Upper lobe of left lung (tissue), 6 donors: Measurements from ENCODE around the gene BROX. TPM values are rescaled to one million over a fixed set of nuclear protein-coding genes. Genes with fewer than 3 reads are reported as not detected.

Experiments used
- ATAC-seq, 2 donors: fragments of 200-7000 bp; cut with Tn5 transposase; one replicate each; pipeline ENCODE4 v1.9.1; 2022; ENCODE audit warnings: mild to moderate bottlenecking in 2 of 2, moderate library complexity in 2 of 2; ENCODE audit not compliant: low FRiP score in 2 of 2
- DNase-seq, 2 donors: peaks; one replicate each; pipeline ENCODE4 v3.0.0-alpha.2; 2019 to 2020
- H3K27ac ChIP-seq, 4 donors: fragments of 200-600 bp; sonication (generic); one replicate each; pipeline ENCODE4 v1.5.1; 2016 to 2019
- H3K27me3 ChIP-seq, 4 donors: fragments of 200-600 bp; sonication (generic); one replicate each; pipeline ENCODE4 v1.5.1; 2017 to 2019
- H3K36me3 ChIP-seq, 4 donors: fragments of 200-600 bp; sonication (generic); one replicate each; pipeline ENCODE4 v1.5.1; 2016 to 2019
- H3K4me1 ChIP-seq, 4 donors: fragments of 200-600 bp; sonication (generic); one replicate each; pipeline ENCODE4 v1.5.1; 2018 to 2019
- H3K4me3 ChIP-seq, 4 donors: fragments of 200-600 bp; sonication (generic); one replicate each; pipeline ENCODE4 v1.5.1; 2017 to 2019; ENCODE audit warnings: mild to moderate bottlenecking in 2 of 4, moderate library complexity in 1 of 4
- H3K9me3 ChIP-seq, 4 donors: fragments of 200-600 bp; sonication (generic); one replicate each; pipeline ENCODE4 v1.5.1; 2018 to 2019
- CTCF ChIP-seq, 6 experiments: fragments of 450-650 bp in 4 of 6; fragments of 200-600 bp in 2 of 6; sonication (generic) in 2 of 6; IDR thresholded peaks; one replicate each; pipeline ENCODE4 v1.5.1; 2016 to 2019; ENCODE audit warnings: antibody characterized with exemption in 6 of 6
- EP300 ChIP-seq, 4 donors: sonication (generic); formaldehyde crosslinking; IDR thresholded peaks; one replicate each; pipeline ENCODE4 v1.5.1; 2017; ENCODE audit warnings: antibody characterized with exemption in 4 of 4, control low read depth in 2 of 4
- POLR2A ChIP-seq, 4 donors: fragments of 450-650 bp; IDR thresholded peaks; one replicate each; pipeline ENCODE4 v1.5.1; 2016 to 2017; ENCODE audit warnings: antibody characterized with exemption in 4 of 4, mild to moderate bottlenecking in 2 of 4
- POLR2AphosphoS5 ChIP-seq, 2 donors: sonication (generic); formaldehyde crosslinking; IDR thresholded peaks; one replicate each; pipeline ENCODE4 v1.5.1; 2017; ENCODE audit warnings: antibody characterized with exemption in 2 of 2
- WGBS, 2 donors: methylation state at CpG; one replicate each; pipeline ENCODE4 v1.1.5; 2017 to 2018; 5-methylcytosine and 5-hydroxymethylcytosine counted together
- total RNA-seq, 6 donors: library from RNA; depleted of rRNA in 4 of 6; stranded (reverse); fragments of >200 nt in 4 of 6; gene quantifications; one replicate each; pipeline versions ENCODE4 v1.1.0 to v1.2.1, GENCODE V29; 2016 to 2021
- donor health status: DM: no; HTN: no; CAD: no; lungs with moderate emphysema.
- donor health status: DM: no; HTN: yes; CAD: no; lungs with severe emphysema.

Gene BROX
- total RNA-seq, 6 donors from 2014 or later, result 21.0 to 74.0 (median 41.2) TPM

DNA sequence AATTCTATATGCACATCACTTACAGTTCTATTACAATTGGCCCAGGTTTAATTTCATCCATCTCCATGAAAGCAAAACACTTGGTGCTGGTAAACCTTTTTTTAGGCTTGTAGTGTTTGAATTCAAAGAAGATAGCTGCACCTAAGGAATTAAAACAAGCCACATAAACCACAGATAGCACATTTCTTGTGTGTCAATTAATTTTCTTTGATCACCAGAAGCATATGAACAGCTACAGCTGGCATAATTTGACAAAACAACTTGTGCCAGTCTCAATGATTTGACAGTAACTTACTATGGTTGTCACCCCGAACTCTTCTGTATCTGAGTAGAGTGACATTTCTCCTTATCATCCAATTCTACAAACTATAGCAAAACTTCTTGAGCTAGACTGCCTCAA, 42.3 kb upstream of the BROX start:
- H3K36me3 ChIP-seq, result peaks cover 24 to 76% (median 43%) of the 10 kb centered on the region in 4 donors
- H3K27me3 ChIP-seq, result no peaks in the 10 kb centered on the region
- H3K27ac ChIP-seq, result no peak overlapping the region
- no peak overlapping the region for H3K4me3 ChIP-seq
- no peaks in the 10 kb centered on the region for H3K4me1 ChIP-seq
- H3K9me3 ChIP-seq, result no peaks in the 10 kb centered on the region
- 84 to 100% methylated on average over 1 of the region's 1 CpG for WGBS, 2 donors
- DNase-seq (no peak), ATAC-seq (no peak)
- TF ChIP-seq EP300 (IDR thresholded peaks at IDR 0.05), result no peak
- TF ChIP-seq POLR2AphosphoS5 (IDR thresholded peaks at IDR 0.05), result no peak
- no peak for TF ChIP-seq POLR2A (IDR thresholded peaks at IDR 0.05)
- TF ChIP-seq CTCF (IDR thresholded peaks at IDR 0.05), result no peak

GRCh38 chr1:222680080-222680479, 32.3 kb upstream of the BROX start:
- TF ChIP-seq POLR2A (IDR thresholded peaks at IDR 0.05), result no peak
- TF ChIP-seq POLR2AphosphoS5 (IDR thresholded peaks at IDR 0.05), result no peak
- TF ChIP-seq CTCF (IDR thresholded peaks at IDR 0.05), result no peak
- no peak for TF ChIP-seq EP300 (IDR thresholded peaks at IDR 0.05)
- DNase-seq (no peak), ATAC-seq (no peak)
- H3K4me1 ChIP-seq, result no peaks in the 10 kb centered on the region
- H3K36me3 ChIP-seq, result peaks cover 2 to 42% (median 17%) of the 10 kb centered on the region in 4 donors
- H3K4me3 ChIP-seq, result no peak overlapping the region
- H3K27ac ChIP-seq, result no peak overlapping the region
- no peaks in the 10 kb centered on the region for H3K9me3 ChIP-seq
- WGBS, 2 donors, result 88 to 100% methylated on average over 1 of the region's 1 CpG
- no peaks in the 10 kb centered on the region for H3K27me3 ChIP-seq

- no peaks in the 10 kb centered on the region for H3K4me1 ChIP-seq
- H3K27ac ChIP-seq, result no peak overlapping the region
- peaks cover 8 to 42% (median 11%) of the 10 kb centered on the region in 4 donors for H3K36me3 ChIP-seq
- 92 to 96% methylated on average over 1 of the region's 1 CpG for WGBS, 2 donors
- TF ChIP-seq EP300 (IDR thresholded peaks at IDR 0.05), result no peak
- no peak for TF ChIP-seq CTCF (IDR thresholded peaks at IDR 0.05)
- TF ChIP-seq POLR2AphosphoS5 (IDR thresholded peaks at IDR 0.05), result no peak
- no peak for TF ChIP-seq POLR2A (IDR thresholded peaks at IDR 0.05)
- no peak overlapping the region for H3K4me3 ChIP-seq
- H3K27me3 ChIP-seq, result no peaks in the 10 kb centered on the region
- ATAC-seq (no peak), DNase-seq (no peak)
- no peaks in the 10 kb centered on the region for H3K9me3 ChIP-seq
Observed at GRCh38 chr1:222691016-222691415, 21.3 kb upstream of the BROX start.

- no peak for TF ChIP-seq CTCF (IDR thresholded peaks at IDR 0.05)
- no peak for TF ChIP-seq EP300 (IDR thresholded peaks at IDR 0.05)
- no peak for TF ChIP-seq POLR2AphosphoS5 (IDR thresholded peaks at IDR 0.05)
- no peak for TF ChIP-seq POLR2A (IDR thresholded peaks at IDR 0.05)
- 81 to 88% methylated on average over 5 of the region's 5 CpGs for WGBS, 2 donors
- DNase-seq, result no peak
- ATAC-seq, result no peak
- H3K27ac ChIP-seq, result no peak overlapping the region
- H3K9me3 ChIP-seq, result no peaks in the 10 kb centered on the region
- no peak overlapping the region for H3K4me3 ChIP-seq
- H3K36me3 ChIP-seq, result peaks cover 2 to 36% (median 3%) of the 10 kb centered on the region in 4 donors
- H3K4me1 ChIP-seq, result no peaks in the 10 kb centered on the region
- H3K27me3 ChIP-seq, result no peaks in the 10 kb centered on the region
Observed at GRCh38 chr1:222694927-222695326, 17.4 kb upstream of the BROX start.

DNA sequence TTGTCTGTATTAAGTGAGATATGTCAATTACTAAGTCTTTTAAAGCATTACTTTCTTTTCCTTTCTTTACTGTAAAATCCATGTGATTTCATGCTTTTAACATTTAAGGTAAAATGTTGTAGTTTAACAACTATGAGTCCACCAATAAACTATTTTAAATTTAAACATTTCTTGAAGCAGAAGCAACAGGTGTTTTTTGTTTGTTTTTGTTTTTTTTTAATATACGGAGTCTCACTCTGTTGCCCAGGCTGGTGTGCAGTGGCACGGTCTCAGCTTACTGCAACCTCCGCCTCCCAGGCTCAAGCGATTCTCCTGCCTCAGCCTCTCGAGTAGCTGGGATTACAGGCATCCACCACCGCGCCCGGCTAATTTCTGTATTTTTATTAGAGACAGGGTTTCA, 15.6 kb upstream of the BROX start:
- Histone ChIP-seq H3K27ac (no peak overlapping the region), H3K4me1 (no peaks in the 10 kb centered on the region)

More for the DNA sequence above, 15.6 kb upstream of the BROX start:
- DNase-seq (no peak), ATAC-seq (no peak)
- WGBS, 2 donors, result 93 to 95% methylated on average over 8 of the region's 8 CpGs
- Histone ChIP-seq H3K9me3 (no peaks in the 10 kb centered on the region), H3K36me3 (peaks cover 5 to 54% (median 14%) of the 10 kb centered on the region in 4 donors), H3K4me3 (no peak overlapping the region), H3K27me3 (no peaks in the 10 kb centered on the region)
- TF ChIP-seq EP300 (IDR thresholded peaks at IDR 0.05) (no peak), CTCF (IDR thresholded peaks at IDR 0.05) (no peak), POLR2AphosphoS5 (IDR thresholded peaks at IDR 0.05) (no peak), POLR2A (IDR thresholded peaks at IDR 0.05) (no peak)
